Stomach (tissue), 4 donors: ENCODE data around the gene MB.

Experiments
- CTCF ChIP-seq, 7 experiments: fragments of 450-650 bp in 4 of 7; fragments of 200-600 bp in 3 of 7; sonication (generic) in 3 of 7; IDR thresholded peaks; one replicate each; pipeline ENCODE4 v1.5.1; 2016 to 2019; ENCODE audit warnings: antibody characterized with exemption in 7 of 7, control low read depth in 2 of 7, mild to moderate bottlenecking in 1 of 7
- EP300 ChIP-seq: sonication (generic); formaldehyde crosslinking; IDR thresholded peaks from one replicate; pipeline ENCODE4 v1.6.1; 2017; ENCODE audit warnings: antibody characterized with exemption
- POLR2A ChIP-seq, 4 donors: fragments of 450-650 bp; IDR thresholded peaks; one replicate each; pipeline ENCODE4 v1.6.1; 2016; ENCODE audit warnings: antibody characterized with exemption in 4 of 4, control low read depth in 2 of 4, mild to moderate bottlenecking in 1 of 4, moderate library complexity in 1 of 4
- POLR2AphosphoS5 ChIP-seq, 3 donors: sonication (generic); formaldehyde crosslinking; IDR thresholded peaks; one replicate each; pipeline ENCODE4 v1.6.1; 2016; ENCODE audit warnings: antibody characterized with exemption in 3 of 3

DNA sequence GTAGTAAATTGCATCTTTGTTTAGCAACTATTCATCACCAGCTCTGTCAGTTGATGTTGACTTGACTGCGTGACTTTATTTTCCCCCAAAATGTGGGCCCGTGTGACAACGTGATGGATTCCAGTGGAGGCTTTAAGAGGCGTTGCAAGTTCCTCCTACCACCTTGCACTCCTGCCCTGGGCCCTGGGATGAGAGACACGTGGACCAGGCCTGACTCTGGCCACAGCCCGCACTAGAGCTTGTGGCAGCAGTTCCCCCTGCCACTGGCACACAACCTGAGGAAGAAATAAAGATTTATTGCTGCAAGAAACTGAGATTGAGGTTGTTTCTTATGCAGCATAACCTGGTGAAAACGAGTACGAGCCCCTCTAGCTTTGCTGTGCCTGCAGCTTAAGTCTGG, 44.6 kb downstream of the MB start:
- TF ChIP-seq POLR2A (IDR thresholded peaks at IDR 0.05) (no peak), CTCF (IDR thresholded peaks at IDR 0.05) (no peak), POLR2AphosphoS5 (IDR thresholded peaks at IDR 0.05) (no peak), EP300 (no peak)
